GM15510 (cell line): ENCODE data around the gene AGMAT.

Experiments used
- POLR2A ChIP-seq: IDR thresholded peaks from 3 replicates; pipeline ENCODE4 v1.6.1; 2011; ENCODE audit warnings: borderline replicate concordance; ENCODE audit not compliant: insufficient read length; ENCODE audit errors: extremely low read depth

The AGMAT gene

GRCh38 chr1:15524283-15525049 lies 60.4 kb downstream of the AGMAT start:
- peak; percentile 12 for TF ChIP-seq POLR2A

GRCh38 chr1:15524021-15524282 lies 60.9 kb downstream of the AGMAT start, which contains the start of gene CASP9:
TSS of gene CASP9 (minus strand) at chr1:15524215. CDS start at chr1:15524200, 15 bp downstream.
- peak; percentile 87 for TF ChIP-seq POLR2A

- TF ChIP-seq POLR2A: no peak
Observed at GRCh38 chr1:15523104-15524020, 61.5 kb downstream of the AGMAT start.

- no peak for TF ChIP-seq POLR2A
Observed at GRCh38 chr1:15522551-15522950, 62.3 kb downstream of the AGMAT start.
